HCT116 (cell line): ENCODE measurements around the gene NOL4L. TPM values are rescaled to one million over a fixed set of nuclear protein-coding genes. Genes with fewer than 3 reads are reported as not detected.

Experiments used
- ATAC-seq: fragments of 200-7000 bp; cut with Tn5 transposase; 2 replicates; pipeline ENCODE4 v1.9.1; 2020; ENCODE audit warnings: mild to moderate bottlenecking, moderate library complexity
- BruUV-seq: library from RNA; stranded (reverse); fragments of 400-500 nt; replicated peaks from 2 replicates; lab custom pipeline; 2021; lab: Mats Ljungman, UMichigan
- CTCF ChIA-PET: fragments of 300-600 bp; sonication (Branson Sonifier 250); formaldehyde crosslinking; loops from one replicate; lab custom pipeline; 2021; ENCODE audit warnings: antibody characterized with exemption; lab: Charles Lee
- POLR2A ChIA-PET: fragments of 300-600, 350-600 bp; sonication (Branson Sonifier 250); formaldehyde crosslinking; loops from one replicate; lab custom pipeline; 2021; ENCODE audit warnings: antibody characterized with exemption; lab: Charles Lee
- RAD21 ChIA-PET, 2 experiments: fragments of 300-600 bp; sonication (Branson Sonifier 250); formaldehyde crosslinking; loops; one replicate each; lab custom pipeline; 2023; ENCODE audit warnings: low total read pairs in 2 of 2; ENCODE audit not compliant: uncharacterized antibody in 2 of 2, unreplicated experiment in 2 of 2, low non-redundant PET in 1 of 2; lab: Charles Lee
- DNase-seq: peaks from one replicate; pipeline ENCODE4 v3.0.0-alpha.2; 2010; ENCODE audit warnings: low read depth, low spot score
- H2AFZ ChIP-seq: fragments of 200-600 bp; shearing (Covaris generic), sonication (generic); 2 replicates; pipeline ENCODE4 v1.6.1; 2017; ENCODE audit warnings: low read depth, mixed run types, mixed read lengths, antibody characterized with exemption, low read length; ENCODE audit not compliant: poor library complexity, severe bottlenecking
- H3K27ac ChIP-seq: 2 replicates; pipeline ENCODE4 v1.5.1; 2012; ENCODE audit warnings: low read depth, low read length
- H3K27me3 ChIP-seq: fragments of 200-600 bp; sonication (generic); 2 replicates; pipeline ENCODE4 v1.6.1; 2016; ENCODE audit warnings: mixed run types, low read length, mixed read lengths; ENCODE audit not compliant: insufficient read depth
- H3K36me3 ChIP-seq, 2 experiments: fragments of 200-500 bp in 1 of 2; fragments of 200-600 bp in 1 of 2; sonication (Bioruptor generic) in 1 of 2; sonication (generic) in 1 of 2; 2 replicates each; pipeline versions ENCODE4 v1.5.1 to v1.6.1; 2014 to 2016; ENCODE audit warnings: low read length in 2 of 2, inconsistent platforms in 1 of 2, mixed read lengths in 1 of 2, mixed run types in 1 of 2; ENCODE audit not compliant: insufficient read depth in 2 of 2, control insufficient read depth in 1 of 2
- H3K4me1 ChIP-seq, 2 experiments: fragments of 200-600 bp in 1 of 2; sonication (generic) in 1 of 2; 2 replicates each; pipeline versions ENCODE4 v1.5.1 to v1.6.1; 2012 to 2017; ENCODE audit warnings: low read length in 2 of 2, inconsistent platforms in 1 of 2, mild to moderate bottlenecking in 1 of 2, mixed read lengths in 1 of 2, mixed run types in 1 of 2, moderate library complexity in 1 of 2; ENCODE audit not compliant: insufficient read depth in 2 of 2, control insufficient read depth in 1 of 2
- H3K4me2 ChIP-seq: fragments of 200-600 bp; sonication (generic); 2 replicates; pipeline ENCODE4 v1.6.1; 2017; ENCODE audit warnings: mixed run types, low read length, mixed read lengths
- H3K4me3 ChIP-seq, 2 experiments: fragments of 200-600 bp in 1 of 2; sonication (generic) in 1 of 2; replicated peaks in 1 of 2; 2 replicates each; pipeline ENCODE4 v1.5.1; 2011 to 2016; ENCODE audit warnings: low read length in 2 of 2, control low read depth in 1 of 2, low read depth in 1 of 2, mild to moderate bottlenecking in 1 of 2, mixed read lengths in 1 of 2, mixed run types in 1 of 2
- H3K79me2 ChIP-seq: fragments of 200-600 bp; sonication (generic); 2 replicates; pipeline ENCODE4 v1.6.1; 2017; ENCODE audit warnings: mild to moderate bottlenecking, mixed run types, low read length, moderate library complexity, mixed read lengths; ENCODE audit not compliant: insufficient read depth
- H3K9ac ChIP-seq: fragments of 200-600 bp; sonication (generic); 2 replicates; pipeline ENCODE4 v1.6.1; 2016; ENCODE audit warnings: low read length, mixed read lengths
- H3K9me2 ChIP-seq: fragments of 200-600 bp; sonication (generic), shearing (Covaris generic); 2 replicates; pipeline ENCODE4 v1.6.1; 2017; ENCODE audit warnings: mixed run types, mild to moderate bottlenecking, moderate library complexity; ENCODE audit not compliant: insufficient read depth
- H3K9me3 ChIP-seq, 2 experiments: fragments of 200-500 bp in 1 of 2; fragments of 200-600 bp in 1 of 2; sonication (Bioruptor generic) in 1 of 2; sonication (generic) in 1 of 2; 2 replicates each; pipeline ENCODE4 v1.6.1; 2014 to 2017; ENCODE audit warnings: low read length in 2 of 2, mixed read lengths in 2 of 2, inconsistent platforms in 1 of 2, low read depth in 1 of 2, mild to moderate bottlenecking in 1 of 2, mixed run types in 1 of 2, moderate library complexity in 1 of 2; ENCODE audit not compliant: control insufficient read depth in 1 of 2, insufficient read depth in 1 of 2
- H4K20me1 ChIP-seq: fragments of 200-600 bp; sonication (generic), shearing (Covaris generic); 2 replicates; pipeline ENCODE4 v1.6.1; 2017; ENCODE audit warnings: mixed run types, mild to moderate bottlenecking, moderate library complexity; ENCODE audit not compliant: insufficient read depth
- ATF3 ChIP-seq: IDR thresholded peaks from 2 replicates; pipeline ENCODE4 v1.6.1; 2012
- CBX3 ChIP-seq: IDR thresholded peaks from 2 replicates; pipeline ENCODE4 v1.6.1; 2012; ENCODE audit warnings: low read depth
- ELF1 ChIP-seq: IDR thresholded peaks from 2 replicates; pipeline ENCODE4 v1.6.1; 2012; ENCODE audit warnings: low read depth, borderline replicate concordance
- EZH2 ChIP-seq: fragments of 200-600 bp; sonication (generic); IDR thresholded peaks from 2 replicates; pipeline ENCODE4 v1.6.1; 2017; ENCODE audit warnings: antibody characterized with exemption, mixed run types
- EZH2phosphoT487 ChIP-seq: fragments of 200-600 bp; IDR thresholded peaks from 2 replicates; pipeline ENCODE4 v1.6.1; 2018; ENCODE audit warnings: antibody characterized with exemption, borderline replicate concordance
- FOSL1 ChIP-seq: IDR thresholded peaks from 2 replicates; pipeline ENCODE4 v1.6.1; 2012; ENCODE audit warnings: low read depth
- JUND ChIP-seq: IDR thresholded peaks from 2 replicates; pipeline ENCODE4 v1.6.1; 2012
- MAX ChIP-seq: IDR thresholded peaks from 2 replicates; pipeline ENCODE4 v1.6.1; 2012
- POLR2A ChIP-seq: IDR thresholded peaks from 2 replicates; pipeline ENCODE4 v1.7.0; 2011; ENCODE audit warnings: borderline replicate concordance; ENCODE audit not compliant: insufficient read depth, insufficient read length; ENCODE audit errors: extremely low read depth
- RAD21 ChIP-seq: IDR thresholded peaks from 2 replicates; pipeline ENCODE4 v1.6.1; 2012; ENCODE audit warnings: low read depth, mild to moderate bottlenecking
- SP1 ChIP-seq: IDR thresholded peaks from 2 replicates; pipeline ENCODE4 v1.6.1; 2012; ENCODE audit warnings: low read depth
- SRF ChIP-seq: IDR thresholded peaks from 2 replicates; pipeline ENCODE4 v1.6.1; 2012; ENCODE audit warnings: low read depth
- TCF7L2 ChIP-seq: IDR thresholded peaks from 2 replicates; pipeline ENCODE4 v1.7.0; 2011; ENCODE audit warnings: borderline replicate concordance, inconsistent platforms; ENCODE audit not compliant: insufficient read depth, insufficient read length; ENCODE audit errors: extremely low read depth
- YY1 ChIP-seq: IDR thresholded peaks from 2 replicates; pipeline ENCODE4 v1.6.1; 2011; ENCODE audit warnings: low read length, low read depth, moderate library complexity, mild to moderate bottlenecking; ENCODE audit not compliant: insufficient replicate concordance; ENCODE audit errors: extremely low read depth
- ZBTB33 ChIP-seq: IDR thresholded peaks from 2 replicates; pipeline ENCODE4 v1.6.1; 2011; ENCODE audit warnings: mild to moderate bottlenecking, low read length, moderate library complexity; ENCODE audit not compliant: insufficient replicate concordance; ENCODE audit errors: extremely low read depth
- intact Hi-C: fragments of 100-400 bp; cut with micrococcal nuclease; formaldehyde crosslinking; loops from 2 replicates; pipeline ENCODE4 v1.10.0; 2022
- total RNA-seq: library from RNA; stranded (reverse); gene quantifications from one replicate; pipeline ENCODE4 v1.2.1, GENCODE V29; 2021; ENCODE audit not compliant: unreplicated experiment

Gene NOL4L
- total RNA-seq, 1 experiment from 2014 or later: 5.9 TPM

- H3K4me2 ChIP-seq: no peak overlapping the region
- no peaks in the 10 kb centered on the region for H3K79me2 ChIP-seq
- no peaks in the 10 kb centered on the region for H3K27me3 ChIP-seq
- no peak overlapping the region for H3K4me3 ChIP-seq
- intact Hi-C loops: no loop called here
- peaks cover 0 to 8% of the 10 kb centered on the region in 2 experiments; a peak in 1 of 4 replicates for H3K4me1 ChIP-seq
- no peak overlapping the region for H3K27ac ChIP-seq
- H2AFZ ChIP-seq: no peak overlapping the region
- BruUV-seq: no TSS peak
- no peaks in the 10 kb centered on the region for H4K20me1 ChIP-seq
- ChIA-PET CTCF (no interaction called here), RAD21 (no interaction called here), POLR2A (no interaction called here)
- H3K36me3 ChIP-seq: no peaks in the 10 kb centered on the region
- no peak for ATAC-seq
- TF ChIP-seq SP1 (no peak), JUND (no peak), RAD21 (no peak), FOSL1 (no peak), SRF (no peak), ZBTB33 (no peak), CBX3 (no peak), EZH2phosphoT487 (no peak), TCF7L2 (no peak), ATF3 (no peak), ELF1 (no peak), POLR2A (no peak), EZH2 (no peak), MAX (no peak), YY1 (no peak)
- H3K9ac ChIP-seq: no peak overlapping the region
- H3K9me2 ChIP-seq: no peaks in the 10 kb centered on the region
- DNase-seq: no peak
- H3K9me3 ChIP-seq: no peaks in the 10 kb centered on the region
These were observed 114.2 kb downstream of the NOL4L start for GRCh38 chr20:32470940-32471339.
